HCT116 (cell line): ENCODE results near the gene SMIM35. TPM values are rescaled to one million over a fixed set of nuclear protein-coding genes. Genes with fewer than 3 reads are reported as not detected.
"Not testable (repeated sequence)": the region's sequence is repeated elsewhere in the genome, so short reads cannot be mapped to it uniquely, and the experiment has no call there.

ENCODE experiments used
- ATAC-seq: fragments of 200-7000 bp; cut with Tn5 transposase; 2 replicates; pipeline ENCODE4 v1.9.1; 2020; ENCODE audit warnings: mild to moderate bottlenecking, moderate library complexity
- BruUV-seq: library from RNA; stranded (reverse); fragments of 400-500 nt; replicated peaks from 2 replicates; lab custom pipeline; 2021; lab: Mats Ljungman, UMichigan
- CTCF ChIA-PET: fragments of 300-600 bp; sonication (Branson Sonifier 250); formaldehyde crosslinking; loops from one replicate; lab custom pipeline; 2021; ENCODE audit warnings: antibody characterized with exemption; lab: Charles Lee
- POLR2A ChIA-PET: fragments of 300-600, 350-600 bp; sonication (Branson Sonifier 250); formaldehyde crosslinking; loops from one replicate; lab custom pipeline; 2021; ENCODE audit warnings: antibody characterized with exemption; lab: Charles Lee
- RAD21 ChIA-PET, 2 experiments: fragments of 300-600 bp; sonication (Branson Sonifier 250); formaldehyde crosslinking; loops; one replicate each; lab custom pipeline; 2023; ENCODE audit warnings: low total read pairs in 2 of 2; ENCODE audit not compliant: uncharacterized antibody in 2 of 2, unreplicated experiment in 2 of 2, low non-redundant PET in 1 of 2; lab: Charles Lee
- DNase-seq: peaks from one replicate; pipeline ENCODE4 v3.0.0-alpha.2; 2010; ENCODE audit warnings: low read depth, low spot score
- H2AFZ ChIP-seq: fragments of 200-600 bp; shearing (Covaris generic), sonication (generic); 2 replicates; pipeline ENCODE4 v1.6.1; 2017; ENCODE audit warnings: low read depth, mixed run types, mixed read lengths, antibody characterized with exemption, low read length; ENCODE audit not compliant: poor library complexity, severe bottlenecking
- H3K27ac ChIP-seq: 2 replicates; pipeline ENCODE4 v1.5.1; 2012; ENCODE audit warnings: low read depth, low read length
- H3K27me3 ChIP-seq: fragments of 200-600 bp; sonication (generic); 2 replicates; pipeline ENCODE4 v1.6.1; 2016; ENCODE audit warnings: mixed run types, low read length, mixed read lengths; ENCODE audit not compliant: insufficient read depth
- H3K36me3 ChIP-seq, 2 experiments: fragments of 200-500 bp in 1 of 2; fragments of 200-600 bp in 1 of 2; sonication (Bioruptor generic) in 1 of 2; sonication (generic) in 1 of 2; 2 replicates each; pipeline versions ENCODE4 v1.5.1 to v1.6.1; 2014 to 2016; ENCODE audit warnings: low read length in 2 of 2, inconsistent platforms in 1 of 2, mixed read lengths in 1 of 2, mixed run types in 1 of 2; ENCODE audit not compliant: insufficient read depth in 2 of 2, control insufficient read depth in 1 of 2
- H3K4me1 ChIP-seq, 2 experiments: fragments of 200-600 bp in 1 of 2; sonication (generic) in 1 of 2; 2 replicates each; pipeline versions ENCODE4 v1.5.1 to v1.6.1; 2012 to 2017; ENCODE audit warnings: low read length in 2 of 2, inconsistent platforms in 1 of 2, mild to moderate bottlenecking in 1 of 2, mixed read lengths in 1 of 2, mixed run types in 1 of 2, moderate library complexity in 1 of 2; ENCODE audit not compliant: insufficient read depth in 2 of 2, control insufficient read depth in 1 of 2
- H3K4me2 ChIP-seq: fragments of 200-600 bp; sonication (generic); 2 replicates; pipeline ENCODE4 v1.6.1; 2017; ENCODE audit warnings: mixed run types, low read length, mixed read lengths
- H3K4me3 ChIP-seq, 2 experiments: fragments of 200-600 bp in 1 of 2; sonication (generic) in 1 of 2; replicated peaks in 1 of 2; 2 replicates each; pipeline ENCODE4 v1.5.1; 2011 to 2016; ENCODE audit warnings: low read length in 2 of 2, control low read depth in 1 of 2, low read depth in 1 of 2, mild to moderate bottlenecking in 1 of 2, mixed read lengths in 1 of 2, mixed run types in 1 of 2
- H3K79me2 ChIP-seq: fragments of 200-600 bp; sonication (generic); 2 replicates; pipeline ENCODE4 v1.6.1; 2017; ENCODE audit warnings: mild to moderate bottlenecking, mixed run types, low read length, moderate library complexity, mixed read lengths; ENCODE audit not compliant: insufficient read depth
- H3K9ac ChIP-seq: fragments of 200-600 bp; sonication (generic); 2 replicates; pipeline ENCODE4 v1.6.1; 2016; ENCODE audit warnings: low read length, mixed read lengths
- H3K9me2 ChIP-seq: fragments of 200-600 bp; sonication (generic), shearing (Covaris generic); 2 replicates; pipeline ENCODE4 v1.6.1; 2017; ENCODE audit warnings: mixed run types, mild to moderate bottlenecking, moderate library complexity; ENCODE audit not compliant: insufficient read depth
- H3K9me3 ChIP-seq, 2 experiments: fragments of 200-500 bp in 1 of 2; fragments of 200-600 bp in 1 of 2; sonication (Bioruptor generic) in 1 of 2; sonication (generic) in 1 of 2; 2 replicates each; pipeline ENCODE4 v1.6.1; 2014 to 2017; ENCODE audit warnings: low read length in 2 of 2, mixed read lengths in 2 of 2, inconsistent platforms in 1 of 2, low read depth in 1 of 2, mild to moderate bottlenecking in 1 of 2, mixed run types in 1 of 2, moderate library complexity in 1 of 2; ENCODE audit not compliant: control insufficient read depth in 1 of 2, insufficient read depth in 1 of 2
- H4K20me1 ChIP-seq: fragments of 200-600 bp; sonication (generic), shearing (Covaris generic); 2 replicates; pipeline ENCODE4 v1.6.1; 2017; ENCODE audit warnings: mixed run types, mild to moderate bottlenecking, moderate library complexity; ENCODE audit not compliant: insufficient read depth
- EGR1 ChIP-seq: IDR thresholded peaks from 2 replicates; pipeline ENCODE4 v1.6.1; 2012; ENCODE audit warnings: low read depth
- ELF1 ChIP-seq: IDR thresholded peaks from 2 replicates; pipeline ENCODE4 v1.6.1; 2012; ENCODE audit warnings: low read depth, borderline replicate concordance
- JUND ChIP-seq: IDR thresholded peaks from 2 replicates; pipeline ENCODE4 v1.6.1; 2012
- MAX ChIP-seq: IDR thresholded peaks from 2 replicates; pipeline ENCODE4 v1.6.1; 2012
- POLR2AphosphoS5 ChIP-seq: IDR thresholded peaks from 2 replicates; pipeline ENCODE4 v1.6.1; 2011; ENCODE audit warnings: mild to moderate bottlenecking, low read depth, low read length, moderate library complexity
- RAD21 ChIP-seq: IDR thresholded peaks from 2 replicates; pipeline ENCODE4 v1.6.1; 2012; ENCODE audit warnings: low read depth, mild to moderate bottlenecking
- SP1 ChIP-seq: IDR thresholded peaks from 2 replicates; pipeline ENCODE4 v1.6.1; 2012; ENCODE audit warnings: low read depth
- ZFX ChIP-seq: fragments of 450-650 bp; IDR thresholded peaks from 2 replicates; pipeline ENCODE4 v1.6.1; 2017
- ZNF274 ChIP-seq: fragments of 200-500 bp; sonication (Bioruptor generic); IDR thresholded peaks from 2 replicates; pipeline ENCODE4 v1.6.1; 2014; ENCODE audit warnings: mild to moderate bottlenecking, low read depth, low read length, inconsistent platforms
- intact Hi-C: fragments of 100-400 bp; cut with micrococcal nuclease; formaldehyde crosslinking; loops from 2 replicates; pipeline ENCODE4 v1.10.0; 2022
- total RNA-seq: library from RNA; stranded (reverse); gene quantifications from one replicate; pipeline ENCODE4 v1.2.1, GENCODE V29; 2021; ENCODE audit not compliant: unreplicated experiment
- TF ChIP-seq, protein P1 (sequence below): IDR thresholded peaks from 2 replicates; pipeline ENCODE4 v1.6.1; 2012; ENCODE audit warnings: low read depth

Gene SMIM35
- total RNA-seq, 1 experiment from 2014 or later, result not detected

GRCh38 chr11:118065384-118065783 lies 21.4 kb downstream of the SMIM35 start:
- Histone ChIP-seq H3K9me3 (no peaks in the 10 kb centered on the region), H2AFZ (no peak overlapping the region), H3K9me2 (no peaks in the 10 kb centered on the region), H3K27ac (no peak overlapping the region), H3K27me3 (no peaks in the 10 kb centered on the region), H3K4me3 (no peak overlapping the region), H3K4me2 (no peak overlapping the region), H3K79me2 (no peaks in the 10 kb centered on the region), H3K4me1 (peaks cover 0 to 7% of the 10 kb centered on the region in 2 experiments; a peak in 1 of 4 replicates), H3K36me3 (no peaks in the 10 kb centered on the region), H4K20me1 (no peaks in the 10 kb centered on the region), H3K9ac (no peak overlapping the region)
- TF ChIP-seq ZFX (no peak), SP1 (no peak), MAX (no peak), ELF1 (no peak), JUND (no peak)
- TF ChIP-seq, protein P1, sequence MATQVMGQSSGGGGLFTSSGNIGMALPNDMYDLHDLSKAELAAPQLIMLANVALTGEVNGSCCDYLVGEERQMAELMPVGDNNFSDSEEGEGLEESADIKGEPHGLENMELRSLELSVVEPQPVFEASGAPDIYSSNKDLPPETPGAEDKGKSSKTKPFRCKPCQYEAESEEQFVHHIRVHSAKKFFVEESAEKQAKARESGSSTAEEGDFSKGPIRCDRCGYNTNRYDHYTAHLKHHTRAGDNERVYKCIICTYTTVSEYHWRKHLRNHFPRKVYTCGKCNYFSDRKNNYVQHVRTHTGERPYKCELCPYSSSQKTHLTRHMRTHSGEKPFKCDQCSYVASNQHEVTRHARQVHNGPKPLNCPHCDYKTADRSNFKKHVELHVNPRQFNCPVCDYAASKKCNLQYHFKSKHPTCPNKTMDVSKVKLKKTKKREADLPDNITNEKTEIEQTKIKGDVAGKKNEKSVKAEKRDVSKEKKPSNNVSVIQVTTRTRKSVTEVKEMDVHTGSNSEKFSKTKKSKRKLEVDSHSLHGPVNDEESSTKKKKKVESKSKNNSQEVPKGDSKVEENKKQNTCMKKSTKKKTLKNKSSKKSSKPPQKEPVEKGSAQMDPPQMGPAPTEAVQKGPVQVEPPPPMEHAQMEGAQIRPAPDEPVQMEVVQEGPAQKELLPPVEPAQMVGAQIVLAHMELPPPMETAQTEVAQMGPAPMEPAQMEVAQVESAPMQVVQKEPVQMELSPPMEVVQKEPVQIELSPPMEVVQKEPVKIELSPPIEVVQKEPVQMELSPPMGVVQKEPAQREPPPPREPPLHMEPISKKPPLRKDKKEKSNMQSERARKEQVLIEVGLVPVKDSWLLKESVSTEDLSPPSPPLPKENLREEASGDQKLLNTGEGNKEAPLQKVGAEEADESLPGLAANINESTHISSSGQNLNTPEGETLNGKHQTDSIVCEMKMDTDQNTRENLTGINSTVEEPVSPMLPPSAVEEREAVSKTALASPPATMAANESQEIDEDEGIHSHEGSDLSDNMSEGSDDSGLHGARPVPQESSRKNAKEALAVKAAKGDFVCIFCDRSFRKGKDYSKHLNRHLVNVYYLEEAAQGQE, result no peak
- no TSS peak for BruUV-seq
- RAD21 ChIA-PET, result no interaction called here
- intact Hi-C loops, result no loop called here
- DNase-seq (no peak), ATAC-seq (no peak)
- POLR2A ChIA-PET, result no interaction called here
- CTCF ChIA-PET, result no interaction called here

GRCh38 chr11:118064956-118065355 lies 21.8 kb downstream of the SMIM35 start:
- no peak overlapping the region for H3K9ac ChIP-seq
- H2AFZ ChIP-seq, result no peak overlapping the region
- H3K9me2 ChIP-seq, result no peaks in the 10 kb centered on the region
- no peaks in the 10 kb centered on the region for H4K20me1 ChIP-seq
- H3K9me3 ChIP-seq, result no peaks in the 10 kb centered on the region
- H3K27me3 ChIP-seq, result no peaks in the 10 kb centered on the region
- no peak for TF ChIP-seq POLR2AphosphoS5
- TF ChIP-seq ELF1, result no peak
- TF ChIP-seq ZFX, result no peak
- no peak for TF ChIP-seq EGR1
- no peak for TF ChIP-seq ZNF274
- no peak for TF ChIP-seq SP1
- TF ChIP-seq RAD21, result no peak
- no TSS peak for BruUV-seq
- H3K4me2 ChIP-seq, result no peak overlapping the region
- ChIA-PET CTCF (no interaction called here), POLR2A (no interaction called here), RAD21 (no interaction called here)
- peaks cover 0 to 7% of the 10 kb centered on the region in 2 experiments; a peak in 1 of 4 replicates for H3K4me1 ChIP-seq
- intact Hi-C loops, result no loop called here
- no peak overlapping the region for H3K4me3 ChIP-seq
- H3K79me2 ChIP-seq, result no peaks in the 10 kb centered on the region
- ATAC-seq, result no peak
- no peaks in the 10 kb centered on the region for H3K36me3 ChIP-seq
- DNase-seq, result no peak
- no peak overlapping the region for H3K27ac ChIP-seq

- ATAC-seq, H3K9ac ChIP-seq, H3K4me2 ChIP-seq, CTCF ChIA-PET, intact Hi-C loops, RAD21 ChIA-PET, H3K36me3 ChIP-seq, DNase-seq, H3K27me3 ChIP-seq, POLR2A ChIA-PET, H2AFZ ChIP-seq, H3K4me3 ChIP-seq, H3K79me2 ChIP-seq, H3K4me1 ChIP-seq, H4K20me1 ChIP-seq, H3K9me2 ChIP-seq, H3K27ac ChIP-seq, H3K9me3 ChIP-seq, BruUV-seq: not testable (repeated sequence)
Observed at GRCh38 chr11:118062631-118063030, 24.1 kb downstream of the SMIM35 start.
